Stimulated activated CD4-positive, alpha-beta T cell treated with anti-CD3 and anti-CD28 coated beads, Interleukin-12 subunit alpha, Interleukin-12 subunit beta, amount 100 ng/mL, for 48 hours (primary cell): ENCODE measurements around the gene MAU2.

Experiments
- DNase-seq, 3 donors: peaks; one replicate each; pipeline ENCODE4 v3.0.0-alpha.2; 2020; ENCODE audit warnings: low read depth in 2 of 3, low spot score in 1 of 3

Gene MAU2

GRCh38 chr19:19306191-19306590 is 14.4 kb upstream of the MAU2 start:
- no peak for DNase-seq

DNA sequence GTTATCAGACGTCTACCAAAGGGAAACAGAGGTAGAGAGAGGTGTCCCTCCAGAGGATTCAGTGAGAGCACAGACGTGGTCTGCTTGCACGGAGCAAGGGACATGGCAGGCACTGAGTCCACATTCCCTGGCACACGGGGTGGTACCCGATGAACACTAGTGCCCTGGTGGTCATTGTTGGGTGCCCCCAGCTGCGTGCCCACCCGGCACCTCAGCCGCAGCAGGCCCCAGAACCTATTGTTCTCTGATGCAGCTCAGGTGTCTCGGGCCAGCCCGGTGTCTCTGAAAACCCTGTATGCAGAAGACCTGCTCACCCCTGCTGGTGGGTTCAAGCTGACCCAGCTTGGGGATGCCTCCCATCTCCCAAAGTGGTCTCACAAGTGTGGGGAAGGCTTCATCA is 12.3 kb upstream of the MAU2 start:
- no peak for DNase-seq

DNA sequence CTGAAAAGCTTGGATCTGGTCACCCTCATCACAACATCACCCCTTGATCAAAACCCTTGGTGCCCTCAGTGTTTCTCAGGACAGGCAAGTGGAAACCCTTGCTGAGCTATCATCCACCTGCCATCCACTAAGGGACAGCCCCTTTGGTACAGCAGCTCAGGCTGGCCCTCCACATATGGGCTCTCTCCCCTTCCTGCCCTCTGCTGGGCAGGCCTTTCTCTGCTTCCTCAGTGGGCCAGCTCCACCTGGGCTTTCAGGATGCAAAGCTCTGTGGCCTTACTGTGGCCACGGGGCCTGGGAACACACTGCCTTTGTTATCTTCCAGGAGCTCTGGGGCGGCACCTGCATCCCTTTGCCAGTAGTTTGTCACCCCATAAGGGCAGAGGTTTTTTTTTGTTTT is 5.2 kb upstream of the MAU2 start:
- DNase-seq, result no peak

DNA sequence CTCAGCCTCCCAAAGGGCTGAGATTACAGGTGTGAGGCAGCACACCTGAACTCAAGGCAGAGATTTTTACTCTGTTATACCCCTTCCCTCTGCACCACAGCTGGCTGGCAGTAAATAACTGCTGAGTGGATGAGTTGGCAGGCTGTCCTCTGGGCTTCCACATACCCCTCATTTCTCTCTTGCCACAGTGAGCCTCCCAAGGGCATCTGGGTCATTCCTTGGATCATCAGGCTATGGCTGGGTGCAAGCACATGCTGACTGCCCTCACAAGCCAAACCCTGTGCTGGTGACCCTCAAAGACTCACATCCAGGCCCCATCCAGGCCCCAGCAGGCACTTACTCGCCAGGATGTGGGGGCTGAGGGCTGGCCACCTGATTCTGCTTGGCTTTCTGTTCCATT is 4.5 kb upstream of the MAU2 start:
- DNase-seq, result no peak

DNA sequence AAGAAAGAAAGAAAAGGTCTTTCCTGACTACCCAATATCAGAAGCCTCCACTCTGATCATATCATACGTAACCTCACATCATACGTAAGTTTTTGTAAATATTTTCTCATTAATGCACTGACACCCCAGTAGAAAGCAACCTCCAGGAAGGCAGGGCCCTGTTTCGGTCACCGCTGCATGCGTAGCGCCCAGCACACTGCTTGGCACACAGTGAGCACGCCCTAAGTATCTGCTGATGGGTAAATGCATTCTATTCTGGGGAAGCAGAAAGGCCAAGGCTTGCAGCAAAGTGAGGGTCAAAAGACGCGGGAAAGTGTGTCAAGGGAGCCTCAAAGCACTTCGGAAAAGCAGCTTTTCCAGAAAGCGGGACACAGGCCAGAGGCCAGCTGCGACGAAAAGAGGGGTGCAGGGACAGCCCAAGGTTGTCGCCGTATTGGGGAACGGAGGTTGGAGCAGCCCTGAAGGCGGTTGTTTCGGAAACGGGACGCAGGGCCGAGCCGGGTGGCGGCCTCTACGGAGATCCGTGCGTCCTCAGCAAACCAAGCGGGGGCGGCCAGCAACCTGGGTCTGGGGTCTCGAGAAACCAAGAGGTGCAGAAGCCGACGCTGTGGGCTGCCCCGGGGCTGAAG is 783 bp upstream of the MAU2 start:
- DNase-seq, result no peak

DNA sequence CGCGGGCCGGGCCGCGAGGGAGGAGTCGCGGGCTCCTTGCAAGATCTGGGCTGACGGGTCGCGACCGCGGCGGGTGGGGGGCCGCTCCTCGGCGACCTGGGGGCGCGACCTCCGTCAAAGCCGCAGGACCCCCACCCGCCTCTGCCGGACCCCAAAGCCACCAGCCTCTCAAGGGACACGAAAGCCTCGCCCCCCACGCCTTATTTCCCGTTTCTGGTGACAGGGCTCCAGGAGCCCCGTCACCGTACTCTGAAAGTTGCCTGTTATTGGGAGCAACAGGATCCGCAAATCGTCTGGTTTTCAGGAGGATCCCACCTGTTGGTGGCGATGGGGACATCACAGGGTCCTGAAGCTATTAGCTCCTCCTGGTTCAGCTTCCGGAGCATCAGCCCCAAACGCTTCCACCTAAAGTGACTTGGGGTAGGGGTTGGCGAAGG is 530 bp downstream of the MAU2 start:
- DNase-seq, result no peak

- DNase-seq, result no peak
Observed at GRCh38 chr19:19324059-19324770, 3.6 kb downstream of the MAU2 start.

DNA sequence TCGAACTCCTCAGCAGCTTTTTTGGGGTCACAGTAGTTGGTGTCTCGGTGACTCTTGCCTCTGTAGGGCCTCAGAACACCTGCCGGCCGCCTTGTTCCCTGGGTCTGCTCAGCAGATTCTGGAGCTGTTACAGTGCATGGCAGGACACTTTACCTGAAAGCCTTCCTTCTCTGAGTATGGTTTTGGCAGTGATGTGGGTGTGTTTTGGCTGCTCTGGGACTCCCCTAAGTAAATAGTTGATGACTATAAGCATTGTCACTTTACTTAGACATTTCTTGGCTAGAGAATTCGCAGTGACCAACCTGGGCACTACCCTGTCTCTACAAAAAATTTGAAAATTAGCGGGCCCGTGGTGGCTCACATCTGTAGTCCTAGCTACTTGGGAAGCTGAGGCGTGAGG is 7.0 kb downstream of the MAU2 start:
- no peak for DNase-seq

GRCh38 chr19:19329126-19329525 is 8.5 kb downstream of the MAU2 start:
- DNase-seq, result no peak

GRCh38 chr19:19334063-19334988 is 13.7 kb downstream of the MAU2 start:
- no peak for DNase-seq

- no peak for DNase-seq
Observed at GRCh38 chr19:19334989-19335344, 14.3 kb downstream of the MAU2 start.

GRCh38 chr19:19335408-19336158 is 15.0 kb downstream of the MAU2 start:
- no peak for DNase-seq

- no peak for DNase-seq
Observed at GRCh38 chr19:19336597-19336996, 16.0 kb downstream of the MAU2 start.

GRCh38 chr19:19337120-19337519 is 16.5 kb downstream of the MAU2 start:
- DNase-seq, result no peak

DNA sequence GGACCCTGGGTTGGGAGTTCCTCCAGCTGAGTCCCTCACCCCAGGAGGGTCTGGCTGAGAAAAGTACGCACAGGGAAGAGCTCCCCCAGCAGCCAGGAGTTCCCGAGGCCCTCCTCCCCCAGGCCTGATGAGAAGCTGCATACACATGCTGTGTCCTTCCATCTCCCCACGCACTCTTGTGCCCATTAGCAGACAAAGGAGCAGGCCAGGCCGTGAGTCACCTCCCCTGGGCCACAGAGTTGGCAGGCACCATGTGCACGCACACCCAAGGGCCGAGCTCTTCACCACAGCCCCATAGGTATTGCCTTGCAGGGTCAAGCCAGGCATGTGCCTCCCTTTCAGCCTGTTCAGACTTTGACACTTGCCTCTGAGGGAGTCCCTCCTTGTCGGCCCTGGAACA is 17.5 kb downstream of the MAU2 start:
- no peak for DNase-seq

DNA sequence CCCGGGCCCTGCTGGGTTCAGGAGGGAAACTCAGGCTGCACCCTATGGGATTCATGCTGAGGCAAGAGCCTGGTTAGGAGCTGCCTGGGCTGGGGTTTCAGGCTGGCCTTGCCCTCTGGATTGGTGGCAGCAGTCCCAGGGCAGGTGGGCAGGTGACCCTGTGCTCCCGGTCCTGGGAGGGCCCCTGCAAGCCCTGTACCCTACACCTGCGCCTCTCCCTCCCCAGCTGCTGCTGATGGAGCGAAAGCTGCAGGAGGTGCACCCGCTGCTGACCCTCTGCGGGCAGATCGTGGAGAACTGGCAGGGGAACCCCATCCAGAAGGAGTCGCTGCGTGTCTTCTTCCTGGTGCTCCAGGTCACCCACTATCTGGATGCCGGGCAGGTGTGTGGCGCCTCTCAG is 20.4 kb downstream of the MAU2 start:
- no peak for DNase-seq

DNA sequence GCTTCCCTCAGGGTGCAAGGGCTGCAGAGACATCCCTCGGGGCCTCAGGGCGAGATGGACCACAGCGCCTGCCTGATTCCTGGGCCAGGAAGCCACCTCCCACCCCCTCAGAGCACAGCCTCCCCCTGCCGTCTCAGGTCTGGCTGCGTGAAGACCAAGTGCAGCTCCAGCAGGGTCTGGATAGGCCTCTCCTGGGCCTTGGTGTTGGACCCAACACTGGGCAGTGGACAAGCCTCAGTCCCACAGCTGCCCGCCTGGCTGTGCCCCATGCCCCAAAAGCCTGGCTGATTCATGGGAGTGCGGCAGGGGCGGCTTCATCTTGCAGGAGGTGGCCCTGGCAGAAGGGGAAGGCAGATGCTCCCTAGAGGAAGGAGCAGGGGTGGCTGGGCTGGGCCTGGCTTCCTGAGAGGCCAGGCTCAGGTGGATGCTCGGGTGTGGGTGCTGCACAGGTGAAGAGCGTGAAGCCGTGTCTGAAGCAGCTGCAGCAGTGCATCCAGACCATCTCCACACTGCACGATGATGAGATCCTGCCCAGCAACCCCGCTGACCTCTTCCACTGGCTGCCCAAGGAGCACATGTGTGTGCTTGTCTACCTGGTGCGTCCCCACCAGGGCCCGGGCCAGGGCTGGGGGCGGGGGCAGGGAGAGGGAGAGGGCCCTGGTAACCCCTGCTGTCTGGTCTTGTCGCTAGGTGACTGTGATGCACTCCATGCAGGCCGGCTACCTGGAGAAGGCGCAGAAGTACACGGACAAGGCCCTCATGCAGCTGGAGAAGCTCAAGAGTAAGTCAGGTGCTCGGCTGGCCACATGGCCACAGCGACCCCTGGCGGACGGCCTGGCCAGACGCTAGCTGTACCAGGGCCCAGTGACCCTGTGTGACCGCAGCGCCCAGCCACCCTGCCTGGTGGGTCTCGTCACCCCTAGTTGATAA is 21.7 kb downstream of the MAU2 start:
- DNase-seq, result no peak

- no peak for DNase-seq
Observed at GRCh38 chr19:19343016-19343362, 22.4 kb downstream of the MAU2 start.

- DNase-seq, result no peak
Observed at GRCh38 chr19:19343762-19344161, 23.1 kb downstream of the MAU2 start.

GRCh38 chr19:19345232-19345631 is 24.6 kb downstream of the MAU2 start:
- no peak for DNase-seq
